GM18868 (cell line): ENCODE data around the gene CHD1L.
"Not testable (repeated sequence)": the region's sequence is repeated elsewhere in the genome, so short reads cannot be mapped to it uniquely, and the experiment has no call there.

Experiments used
- ATAC-seq: cut with Tn5 transposase; IDR thresholded peaks from one replicate; pipeline ENCODE4 v1.9.1; 2021; ENCODE audit warnings: mild to moderate bottlenecking, moderate library complexity; ENCODE audit not compliant: unreplicated experiment

Gene CHD1L

GRCh38 chr1:147242449-147243227, at the start of gene CHD1L:
TSS of gene CHD1L (plus strand) at chr1:147242684. CDS start at chr1:147242704, 20 bp downstream.
- peak; percentile 85 for ATAC-seq

- ATAC-seq, result not testable (repeated sequence)
Measured at GRCh38 chr1:147197324-147197723, 45.2 kb upstream of the CHD1L start.

GRCh38 chr1:147201276-147201675, 41.2 kb upstream of the CHD1L start:
- no peak for ATAC-seq

- no peak for ATAC-seq
Measured at GRCh38 chr1:147201786-147202185, 40.7 kb upstream of the CHD1L start.

- no peak for ATAC-seq
Measured at GRCh38 chr1:147202576-147202975, 39.9 kb upstream of the CHD1L start.

GRCh38 chr1:147204080-147204479, 38.4 kb upstream of the CHD1L start:
- no peak for ATAC-seq

GRCh38 chr1:147207192-147207591, 35.3 kb upstream of the CHD1L start:
- ATAC-seq, result no peak

GRCh38 chr1:147208619-147209018, 33.9 kb upstream of the CHD1L start:
- no peak for ATAC-seq

- no peak for ATAC-seq
Measured at GRCh38 chr1:147209825-147210821, 32.4 kb upstream of the CHD1L start.

GRCh38 chr1:147210987-147211386, 31.5 kb upstream of the CHD1L start:
- no peak for ATAC-seq

GRCh38 chr1:147211577-147211976, 30.9 kb upstream of the CHD1L start:
- no peak for ATAC-seq

- no peak for ATAC-seq
Measured at GRCh38 chr1:147213271-147213670, 29.2 kb upstream of the CHD1L start.

GRCh38 chr1:147214325-147214724, 28.2 kb upstream of the CHD1L start:
- no peak for ATAC-seq

- ATAC-seq, result no peak
Measured at GRCh38 chr1:147214842-147215539, 27.5 kb upstream of the CHD1L start.

- no peak for ATAC-seq
Measured at GRCh38 chr1:147215540-147215916, 27.0 kb upstream of the CHD1L start.

- ATAC-seq, result no peak
Measured at GRCh38 chr1:147216124-147216523, 26.4 kb upstream of the CHD1L start.

- ATAC-seq, result no peak
Measured at GRCh38 chr1:147217141-147217540, 25.3 kb upstream of the CHD1L start.

GRCh38 chr1:147218606-147219005, 23.9 kb upstream of the CHD1L start:
- no peak for ATAC-seq

GRCh38 chr1:147223740-147224615, 18.5 kb upstream of the CHD1L start:
- no peak for ATAC-seq

GRCh38 chr1:147225193-147225730, 17.2 kb upstream of the CHD1L start, which contains the start of gene FMO5:
TSS of gene FMO5 (minus strand) at chr1:147225339. CDS start at chr1:147225029, 310 bp downstream.
- ATAC-seq, result peak; percentile 70
